ENCODE results near the gene RPEL1.

RPEL1 gene

GRCh38 chr10:103276251-103276895 is 30.7 kb downstream of the RPEL1 start:
- H3K27me3 ChIP-seq (replicated peaks; ENCODE audit: control insufficient read depth, insufficient read depth, low read length) = peaks cover 2% of the 10 kb centered on the region
- no peak for TF ChIP-seq CTCF (IDR thresholded peaks at IDR 0.05; ENCODE audit: insufficient read depth, low read length, poor library complexity, severe bottlenecking)

GRCh38 chr10:103276896-103277712 is 31.4 kb downstream of the RPEL1 start, which contains the start of gene INA:
INA (plus strand) TSS chr10:103277138; CDS start chr10:103277212, 74 bp downstream.
- no peaks in the 10 kb centered on the region for H3K36me3 ChIP-seq (ENCODE audit: control insufficient read depth, insufficient read depth, low read length)
- DNase-seq (ENCODE audit: extremely low read depth, insufficient read length) = peak; percentile 70
- peak within 1 kb of the TSS; percentile 48 for H3K4me3 ChIP-seq (replicated peaks; ENCODE audit: low read depth, low read length)
- H3K27me3 ChIP-seq (replicated peaks; ENCODE audit: control insufficient read depth, insufficient read depth, low read length) = peaks cover 2% of the 10 kb centered on the region
- TF ChIP-seq CTCF (IDR thresholded peaks at IDR 0.05; ENCODE audit: insufficient read depth, low read length, poor library complexity, severe bottlenecking) = no peak

More at GRCh38 chr10:103276251-103276895, 30.7 kb downstream of the RPEL1 start:
- no peaks in the 10 kb centered on the region for H3K36me3 ChIP-seq (ENCODE audit: control insufficient read depth, insufficient read depth, low read length)
- DNase-seq (ENCODE audit: extremely low read depth, insufficient read length) = no peak
- H3K4me3 ChIP-seq (replicated peaks; ENCODE audit: low read depth, low read length) = peak overlapping the region; percentile 48

GRCh38 chr10:103277713-103278536 is 32.2 kb downstream of the RPEL1 start:
- no peak for DNase-seq (ENCODE audit: extremely low read depth, insufficient read length)
- TF ChIP-seq CTCF (IDR thresholded peaks at IDR 0.05; ENCODE audit: insufficient read depth, low read length, poor library complexity, severe bottlenecking) = no peak
- Histone ChIP-seq H3K27me3 (replicated peaks; ENCODE audit: control insufficient read depth, insufficient read depth, low read length) (peaks cover 2% of the 10 kb centered on the region), H3K4me3 (replicated peaks; ENCODE audit: low read depth, low read length) (peak overlapping the region; percentile 48), H3K36me3 (ENCODE audit: control insufficient read depth, insufficient read depth, low read length) (no peaks in the 10 kb centered on the region)

- no peak for DNase-seq (ENCODE audit: extremely low read depth, insufficient read length)
- no peak for TF ChIP-seq CTCF (IDR thresholded peaks at IDR 0.05; ENCODE audit: insufficient read depth, low read length, poor library complexity, severe bottlenecking)
- Histone ChIP-seq H3K4me3 (replicated peaks; ENCODE audit: low read depth, low read length) (no peak overlapping the region), H3K27me3 (replicated peaks; ENCODE audit: control insufficient read depth, insufficient read depth, low read length) (peaks cover 2% of the 10 kb centered on the region), H3K36me3 (ENCODE audit: control insufficient read depth, insufficient read depth, low read length) (no peaks in the 10 kb centered on the region)
Measured at GRCh38 chr10:103278537-103278823, 32.8 kb downstream of the RPEL1 start.

GRCh38 chr10:103278862-103279298 is 33.2 kb downstream of the RPEL1 start:
- DNase-seq (ENCODE audit: extremely low read depth, insufficient read length) = no peak
- TF ChIP-seq CTCF (IDR thresholded peaks at IDR 0.05; ENCODE audit: insufficient read depth, low read length, poor library complexity, severe bottlenecking) = no peak
- Histone ChIP-seq H3K27me3 (replicated peaks; ENCODE audit: control insufficient read depth, insufficient read depth, low read length) (peaks cover 2% of the 10 kb centered on the region), H3K4me3 (replicated peaks; ENCODE audit: low read depth, low read length) (no peak overlapping the region), H3K36me3 (ENCODE audit: control insufficient read depth, insufficient read depth, low read length) (no peaks in the 10 kb centered on the region)
